ENCODE data around the gene HAPLN2. TPM values are rescaled to one million over a fixed set of nuclear protein-coding genes. Genes with fewer than 3 reads are reported as not detected.

Gene HAPLN2
- total RNA-seq, 1 experiment from 2014 or later = 1.2 TPM

GRCh38 chr1:156658945-156659574, 39.8 kb downstream of the HAPLN2 start:
- Mint-ChIP-seq H3K36me3 (no peaks in the 10 kb centered on the region), H3K4me3 (no peak overlapping the region), H3K4me1 (peaks cover 81% of the 10 kb centered on the region), H3K27me3 (ENCODE audit: low read depth) (peaks cover 58% of the 10 kb centered on the region), H3K27ac (no peak overlapping the region), H3K9me3 (no peaks in the 10 kb centered on the region)
- POLR2A ChIA-PET = interaction anchor here (0.9 to 8.2 kb wide), 5 partner anchors 16 to 48 kb away, joined by 3 to 150 read pairs (median 3); partner anchors contain the start of genes BCAN and NES
- ATAC-seq (no peak), DNase-seq (ENCODE audit: low spot score) (no peak)
- no peak for TF ChIP-seq ELF4 (CRISPR knock-in tag; IDR thresholded peaks at IDR 0.05; ENCODE audit: low read depth)
- no peak for TF ChIP-seq SMAD3 (CRISPR knock-in tag; IDR thresholded peaks at IDR 0.05; ENCODE audit: borderline replicate concordance)
- no peak for TF ChIP-seq GTF2I (CRISPR knock-in tag; conservative IDR thresholded peaks at IDR 0.05)
- TF ChIP-seq ZNF671 (CRISPR knock-in tag; IDR thresholded peaks at IDR 0.05) = no peak
- no peak for TF ChIP-seq JAZF1 (CRISPR knock-in tag; IDR thresholded peaks at IDR 0.05)
- TF ChIP-seq ZMAT4 (CRISPR knock-in tag; IDR thresholded peaks at IDR 0.05) = no peak
- TF ChIP-seq ERG (CRISPR knock-in tag; IDR thresholded peaks at IDR 0.05) = no peak
- TF ChIP-seq ESRRA (CRISPR knock-in tag; IDR thresholded peaks at IDR 0.05; ENCODE audit: borderline replicate concordance) = no peak
- no peak for TF ChIP-seq CDX4 (CRISPR knock-in tag; IDR thresholded peaks at IDR 0.05; ENCODE audit: borderline replicate concordance)
- no peak for TF ChIP-seq SP1 (CRISPR knock-in tag; conservative IDR thresholded peaks at IDR 0.05)
- CTCF ChIA-PET = interaction anchor here (0.7 to 12.6 kb wide), 17 partner anchors 9 to 269 kb away, joined by 3 to 437 read pairs (median 9); partner anchors contain the start of genes BCAN, CRABP2, HAPLN2 and ISG20L2

GRCh38 chr1:156659661-156659987, 40.4 kb downstream of the HAPLN2 start:
- no peak for DNase-seq (ENCODE audit: low spot score)
- ChIA-PET CTCF (interaction anchor here (0.7 to 12.6 kb wide), 15 partner anchors 8 to 269 kb away, joined by 3 to 437 read pairs (median 5); partner anchors contain the start of genes BCAN, CRABP2, HAPLN2 and ISG20L2), POLR2A (interaction anchor here (0.9 to 8.2 kb wide), 4 partner anchors 16 to 47 kb away, joined by 3 to 150 read pairs (median 3); partner anchors contain the start of genes BCAN and NES)
- Mint-ChIP-seq H3K36me3 (no peaks in the 10 kb centered on the region), H3K27me3 (ENCODE audit: low read depth) (peaks cover 52% of the 10 kb centered on the region), H3K4me3 (no peak overlapping the region), H3K27ac (no peak overlapping the region), H3K9me3 (no peaks in the 10 kb centered on the region), H3K4me1 (peaks cover 82% of the 10 kb centered on the region)
- ATAC-seq = no peak
- TF ChIP-seq ZNF512 (CRISPR knock-in tag; IDR thresholded peaks at IDR 0.05; ENCODE audit: borderline replicate concordance) = no peak
- TF ChIP-seq RELA (CRISPR knock-in tag; IDR thresholded peaks at IDR 0.05; ENCODE audit: borderline replicate concordance) = no peak
- TF ChIP-seq ZNF232 (CRISPR knock-in tag; IDR thresholded peaks at IDR 0.05) = no peak
- TF ChIP-seq ZBTB43 (CRISPR knock-in tag; IDR thresholded peaks at IDR 0.05) = no peak
- TF ChIP-seq ZNF416 (CRISPR knock-in tag; IDR thresholded peaks at IDR 0.05) = 0 out of 2 replicates have a peak, but pooled peaks have one; percentile 6
- no peak for TF ChIP-seq FOXP1 (CRISPR knock-in tag; IDR thresholded peaks at IDR 0.05; ENCODE audit: borderline replicate concordance)
- no peak for TF ChIP-seq IRF2 (CRISPR knock-in tag; IDR thresholded peaks at IDR 0.05; ENCODE audit: borderline replicate concordance, low read depth)
